OCI-LY3 (cell line): ENCODE data around the gene CDCA7.

Experiments
- H2AFZ ChIP-seq: fragments of 200-600, 300-600 bp; shearing (Covaris generic); 2 replicates; pipeline ENCODE4 v1.6.0; 2014; ENCODE audit warnings: antibody characterized with exemption, low read depth, low read length
- H3K27ac ChIP-seq: fragments of 200-600, 300-600 bp; sonication (generic); 2 replicates; pipeline ENCODE4 v1.5.1; 2014; ENCODE audit warnings: mild to moderate bottlenecking, low read length, moderate library complexity, mixed read lengths
- H3K27me3 ChIP-seq: fragments of 200-600, 300-600 bp; sonication (generic); 2 replicates; pipeline ENCODE4 v1.6.1; 2014; ENCODE audit warnings: low read depth, low read length, mixed read lengths
- H3K36me3 ChIP-seq: fragments of 200-600, 300-600 bp; sonication (generic); replicated peaks from 2 replicates; pipeline ENCODE3; 2014; ENCODE audit warnings: low read depth, low read length, mixed read lengths
- H3K4me1 ChIP-seq: fragments of 300-600, 200-600 bp; sonication (generic); 2 replicates; pipeline ENCODE4 v1.6.1; 2014; ENCODE audit warnings: low read length, mixed read lengths
- H3K4me2 ChIP-seq: fragments of 200-600, 300-600 bp; sonication (generic); 2 replicates; pipeline ENCODE4 v1.6.1; 2014; ENCODE audit warnings: low read length, mixed read lengths
- H3K4me3 ChIP-seq: fragments of 300-600, 200-600 bp; sonication (generic); 2 replicates; pipeline ENCODE4 v1.5.1; 2014; ENCODE audit warnings: antibody characterized with exemption, mild to moderate bottlenecking, low read length, moderate library complexity
- H3K79me2 ChIP-seq: fragments of 300-600, 200-600 bp; shearing (Covaris generic); 2 replicates; pipeline ENCODE4 v1.6.1; 2014; ENCODE audit warnings: mild to moderate bottlenecking, low read length, mixed read lengths
- H3K9ac ChIP-seq: fragments of 300-600, 200-600 bp; shearing (Covaris generic); 2 replicates; pipeline ENCODE4 v1.6.0; 2014; ENCODE audit warnings: mild to moderate bottlenecking, low read length, moderate library complexity
- H3K9me3 ChIP-seq: fragments of 200-600, 300-600 bp; shearing (Covaris generic); 2 replicates; pipeline ENCODE4 v1.6.1; 2014; ENCODE audit warnings: low read length, mixed read lengths; ENCODE audit not compliant: insufficient read depth
- H4K20me1 ChIP-seq: fragments of 200-600, 300-600 bp; sonication (generic); 2 replicates; pipeline ENCODE4 v1.6.1; 2016; ENCODE audit warnings: low read length, mixed read lengths; ENCODE audit not compliant: insufficient read depth
- EZH2phosphoT487 ChIP-seq: fragments of 200-600 bp; shearing (Covaris generic); IDR thresholded peaks from 2 replicates; pipeline ENCODE4 v1.6.1; 2018; ENCODE audit warnings: antibody characterized with exemption, mixed run types, low read depth
- TF ChIP-seq, protein P1 (sequence below): fragments of 200-600, 300-600 bp; sonication (generic); IDR thresholded peaks from 2 replicates; pipeline ENCODE4 v1.5.1; 2014; ENCODE audit warnings: antibody characterized with exemption, low read length, low read depth

CDCA7 gene

DNA sequence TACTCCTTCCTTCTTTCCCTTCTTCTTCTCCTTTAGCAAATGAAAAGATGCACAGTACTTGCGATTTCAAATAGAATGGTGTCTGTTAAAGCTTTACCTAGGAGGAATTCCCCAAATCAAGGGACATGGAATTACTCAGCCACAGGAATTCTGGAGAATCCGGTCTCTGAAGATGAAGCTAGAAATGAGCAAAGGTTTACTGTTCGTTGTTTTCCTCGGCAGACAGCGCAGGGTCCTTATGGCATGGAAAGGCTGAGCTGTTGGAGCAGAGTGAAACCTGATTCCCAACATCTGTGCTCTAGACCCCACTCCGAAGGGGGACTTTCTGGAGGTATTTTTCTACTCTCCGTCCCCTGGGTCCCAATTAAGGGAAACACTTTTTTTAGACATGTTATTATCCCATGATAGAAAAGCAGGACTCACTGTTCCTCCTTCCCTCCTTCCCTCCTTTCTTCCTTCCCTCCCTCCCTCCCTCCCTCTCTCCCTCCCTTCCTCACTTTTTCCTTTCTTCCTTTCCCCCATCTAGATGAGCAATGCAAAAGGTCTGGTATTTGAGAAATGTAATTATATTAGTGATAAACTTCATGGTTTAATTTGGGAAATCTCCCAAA, 47.1 kb downstream of the CDCA7 start:
- H2AFZ ChIP-seq: no peak overlapping the region

DNA sequence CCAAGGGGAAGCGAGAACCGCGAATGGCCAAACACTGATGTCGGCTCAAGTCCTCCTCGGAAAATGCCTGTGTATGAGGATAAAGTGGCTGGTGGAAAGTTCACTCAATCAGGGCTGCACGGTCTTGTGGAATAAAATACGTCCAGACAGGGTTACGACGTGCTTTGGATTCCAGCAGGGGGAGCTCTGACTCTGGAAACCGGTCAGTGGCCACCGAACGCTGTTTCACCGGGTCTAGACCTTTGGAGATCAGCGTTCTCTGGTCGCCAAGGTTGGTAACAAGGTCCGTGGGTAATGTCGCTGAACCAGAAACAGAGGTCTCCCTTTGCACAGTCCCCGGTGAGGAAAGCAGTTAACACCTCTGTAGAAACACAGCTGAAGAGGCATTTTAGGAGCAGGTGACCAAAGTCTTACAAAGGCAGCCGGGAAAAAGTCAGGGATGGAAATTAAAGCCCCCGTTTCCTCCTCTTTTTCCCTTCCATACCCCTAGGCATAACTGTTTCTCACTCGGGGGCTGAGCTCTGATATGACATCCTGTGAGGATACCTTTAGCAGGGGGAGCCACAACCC, 47.8 kb downstream of the CDCA7 start:
- peak overlapping the region; percentile 86 for H3K4me2 ChIP-seq
- no peaks in the 10 kb centered on the region for H3K9me3 ChIP-seq
- H3K36me3 ChIP-seq: no peaks in the 10 kb centered on the region
- H4K20me1 ChIP-seq: no peaks in the 10 kb centered on the region
- TF ChIP-seq, protein P1, sequence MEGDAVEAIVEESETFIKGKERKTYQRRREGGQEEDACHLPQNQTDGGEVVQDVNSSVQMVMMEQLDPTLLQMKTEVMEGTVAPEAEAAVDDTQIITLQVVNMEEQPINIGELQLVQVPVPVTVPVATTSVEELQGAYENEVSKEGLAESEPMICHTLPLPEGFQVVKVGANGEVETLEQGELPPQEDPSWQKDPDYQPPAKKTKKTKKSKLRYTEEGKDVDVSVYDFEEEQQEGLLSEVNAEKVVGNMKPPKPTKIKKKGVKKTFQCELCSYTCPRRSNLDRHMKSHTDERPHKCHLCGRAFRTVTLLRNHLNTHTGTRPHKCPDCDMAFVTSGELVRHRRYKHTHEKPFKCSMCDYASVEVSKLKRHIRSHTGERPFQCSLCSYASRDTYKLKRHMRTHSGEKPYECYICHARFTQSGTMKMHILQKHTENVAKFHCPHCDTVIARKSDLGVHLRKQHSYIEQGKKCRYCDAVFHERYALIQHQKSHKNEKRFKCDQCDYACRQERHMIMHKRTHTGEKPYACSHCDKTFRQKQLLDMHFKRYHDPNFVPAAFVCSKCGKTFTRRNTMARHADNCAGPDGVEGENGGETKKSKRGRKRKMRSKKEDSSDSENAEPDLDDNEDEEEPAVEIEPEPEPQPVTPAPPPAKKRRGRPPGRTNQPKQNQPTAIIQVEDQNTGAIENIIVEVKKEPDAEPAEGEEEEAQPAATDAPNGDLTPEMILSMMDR: peak; percentile 91
- TF ChIP-seq EZH2phosphoT487: no peak
- peaks cover 60% of the 10 kb centered on the region for H3K27me3 ChIP-seq
- peak overlapping the region; percentile 78 for H2AFZ ChIP-seq
- peaks cover 23% of the 10 kb centered on the region for H3K4me1 ChIP-seq
- no peak overlapping the region for H3K9ac ChIP-seq
- no peak overlapping the region for H3K27ac ChIP-seq
- H3K4me3 ChIP-seq: peak overlapping the region; percentile 68
- H3K79me2 ChIP-seq: no peaks in the 10 kb centered on the region

More for the DNA sequence above, 47.1 kb downstream of the CDCA7 start:
- Histone ChIP-seq H3K9ac (no peak overlapping the region), H3K79me2 (no peaks in the 10 kb centered on the region), H3K4me2 (peak overlapping the region; percentile 86), H3K27ac (no peak overlapping the region), H3K9me3 (no peaks in the 10 kb centered on the region), H3K36me3 (no peaks in the 10 kb centered on the region), H3K4me3 (peak overlapping the region; percentile 68), H4K20me1 (no peaks in the 10 kb centered on the region), H3K4me1 (peaks cover 23% of the 10 kb centered on the region), H3K27me3 (peaks cover 60% of the 10 kb centered on the region)
- TF ChIP-seq EZH2phosphoT487: no peak
- TF ChIP-seq, protein P1: no peak

DNA sequence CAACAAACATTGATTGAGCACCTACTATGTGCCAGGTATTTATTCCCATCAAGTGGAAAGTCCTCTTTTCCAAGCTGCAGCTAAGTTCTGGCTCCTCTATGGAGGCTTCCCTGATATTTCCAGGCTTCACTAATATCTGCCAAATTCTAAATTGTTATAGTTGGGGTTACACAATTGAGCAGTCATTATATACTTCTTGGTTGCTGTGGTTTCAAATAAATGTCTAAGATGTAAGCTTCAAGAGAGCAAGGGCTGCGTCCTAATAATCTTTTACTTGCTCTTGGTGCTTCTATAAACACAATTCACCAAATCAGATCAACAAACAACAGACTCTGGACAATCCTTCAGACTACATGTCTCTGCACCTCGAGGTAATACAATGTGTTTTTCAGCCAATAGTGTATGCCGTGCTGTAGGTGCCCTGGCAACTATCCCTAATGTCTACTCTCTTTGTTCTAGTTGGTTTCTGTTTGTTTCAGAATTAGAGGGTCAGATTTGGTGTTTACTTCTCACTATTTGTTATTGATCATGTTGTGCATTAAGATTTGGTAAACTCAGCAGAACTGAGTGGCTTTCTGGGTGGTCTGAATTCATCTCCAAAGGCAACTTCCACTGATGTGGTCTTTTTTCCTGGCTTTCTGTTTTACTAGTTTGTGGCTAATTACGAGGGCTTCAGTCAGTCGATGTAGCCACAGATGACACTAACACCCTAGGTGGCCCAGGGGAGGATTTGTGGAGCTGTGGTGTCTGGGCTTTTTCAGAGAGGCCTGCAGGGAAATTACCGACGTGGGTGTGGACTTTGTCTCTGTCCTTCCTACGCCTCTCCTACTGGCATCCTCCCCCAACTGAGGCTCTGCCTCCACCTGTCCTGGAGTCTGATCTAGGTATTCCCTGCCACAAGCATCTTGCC, 50.4 kb downstream of the CDCA7 start:
- Histone ChIP-seq H3K4me3 (no peak overlapping the region), H3K4me1 (peaks cover 23% of the 10 kb centered on the region), H3K9me3 (no peaks in the 10 kb centered on the region), H3K27ac (no peak overlapping the region), H3K4me2 (no peak overlapping the region), H4K20me1 (no peaks in the 10 kb centered on the region), H2AFZ (no peak overlapping the region), H3K9ac (no peak overlapping the region), H3K79me2 (no peaks in the 10 kb centered on the region), H3K36me3 (no peaks in the 10 kb centered on the region), H3K27me3 (peaks cover 50% of the 10 kb centered on the region)
- TF ChIP-seq, protein P1: no peak
- no peak for TF ChIP-seq EZH2phosphoT487

DNA sequence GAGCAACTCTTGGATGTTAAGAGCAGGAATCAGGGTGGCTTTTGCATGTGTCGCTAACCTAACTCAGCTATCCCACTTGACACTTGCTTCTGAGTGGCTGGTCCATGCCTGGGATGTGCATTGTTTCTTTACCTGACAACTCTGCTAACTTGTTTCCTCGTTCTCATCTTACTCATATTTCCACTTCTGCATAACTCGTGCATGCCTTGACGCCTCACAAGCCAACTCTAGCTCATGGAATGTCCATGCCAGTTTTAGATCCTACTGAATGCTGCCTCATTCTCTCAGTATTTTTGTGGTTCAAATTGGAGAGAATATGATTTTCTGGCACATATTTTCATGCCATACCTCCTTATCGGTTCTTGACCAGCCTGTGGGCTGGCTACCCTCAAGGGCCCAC, 52.5 kb downstream of the CDCA7 start:
- no peaks in the 10 kb centered on the region for H4K20me1 ChIP-seq
- no peaks in the 10 kb centered on the region for H3K79me2 ChIP-seq
- H2AFZ ChIP-seq: no peak overlapping the region
- no peak overlapping the region for H3K9ac ChIP-seq
- H3K4me3 ChIP-seq: no peak overlapping the region
- no peaks in the 10 kb centered on the region for H3K9me3 ChIP-seq
- no peaks in the 10 kb centered on the region for H3K36me3 ChIP-seq
- no peak overlapping the region for H3K4me2 ChIP-seq
- H3K27me3 ChIP-seq: peaks cover 41% of the 10 kb centered on the region
- TF ChIP-seq, protein P1: no peak
- TF ChIP-seq EZH2phosphoT487: no peak
- H3K4me1 ChIP-seq: peaks cover 6% of the 10 kb centered on the region
- H3K27ac ChIP-seq: no peak overlapping the region
